DND-41 (cell line): ENCODE measurements around the gene CDC42SE2.
A peak's percentile ranks its signal among the peaks of the same experiment; 100 is the strongest.

Source experiments
- ATAC-seq: fragments of 200-7000 bp; cut with Tn5 transposase; 3 replicates; pipeline ENCODE4 v1.9.1; 2021; ENCODE audit warnings: low read depth; ENCODE audit not compliant: insufficient read depth
- DNase-seq: peaks from one replicate; pipeline ENCODE4 v3.0.0-alpha.2; 2020
- H2AFZ ChIP-seq: 2 replicates; pipeline ENCODE4 v1.6.0; 2012; ENCODE audit warnings: low read depth, low read length
- H3K27ac ChIP-seq: 2 replicates; pipeline ENCODE4 v1.5.1; 2012; ENCODE audit warnings: low read length, inconsistent platforms
- H3K27me3 ChIP-seq: fragments of 200-600 bp; sonication (generic); 2 replicates; pipeline ENCODE4 v1.6.0; 2012; ENCODE audit warnings: low read length, mild to moderate bottlenecking, inconsistent platforms; ENCODE audit not compliant: insufficient read depth, poor library complexity
- H3K36me3 ChIP-seq: 2 replicates; pipeline ENCODE4 v1.5.1; 2012; ENCODE audit warnings: low read length, inconsistent platforms; ENCODE audit not compliant: insufficient read depth
- H3K4me1 ChIP-seq: 2 replicates; pipeline ENCODE4 v1.5.1; 2012; ENCODE audit warnings: mild to moderate bottlenecking, low read length; ENCODE audit not compliant: insufficient read depth
- H3K4me2 ChIP-seq: 2 replicates; pipeline ENCODE4 v1.6.0; 2012; ENCODE audit warnings: mild to moderate bottlenecking, moderate library complexity, low read length, inconsistent platforms; ENCODE audit not compliant: insufficient read depth
- H3K4me3 ChIP-seq, 2 experiments: fragments of 200-600 bp in 1 of 2; shearing (Covaris generic) in 1 of 2; 2 replicates each; pipeline ENCODE4 v1.5.1; 2012 to 2016; ENCODE audit warnings: inconsistent platforms in 2 of 2, low read length in 2 of 2, mild to moderate bottlenecking in 2 of 2, low read depth in 1 of 2, moderate library complexity in 1 of 2
- H3K79me2 ChIP-seq: 2 replicates; pipeline ENCODE4 v1.6.0; 2012; ENCODE audit warnings: low read length, inconsistent platforms; ENCODE audit not compliant: insufficient read depth
- H3K9ac ChIP-seq: 2 replicates; pipeline ENCODE4 v1.6.0; 2012; ENCODE audit warnings: low read depth, mild to moderate bottlenecking, inconsistent platforms, low read length, moderate library complexity
- H3K9me3 ChIP-seq: 2 replicates; pipeline ENCODE4 v1.5.1; 2012; ENCODE audit warnings: low read length, moderate library complexity, mild to moderate bottlenecking, inconsistent platforms; ENCODE audit not compliant: insufficient read depth, severe bottlenecking
- H4K20me1 ChIP-seq: 2 replicates; pipeline ENCODE4 v1.6.0; 2012; ENCODE audit warnings: low read length; ENCODE audit not compliant: insufficient read depth
- EZH2 ChIP-seq: IDR thresholded peaks from 3 replicates; pipeline ENCODE4 v1.6.1; 2012; ENCODE audit warnings: borderline replicate concordance, low read depth, mild to moderate bottlenecking, moderate library complexity, low read length, inconsistent platforms; ENCODE audit not compliant: severe bottlenecking
- TF ChIP-seq, protein P1 (sequence below): IDR thresholded peaks from 2 replicates; pipeline ENCODE4 v1.5.1; 2012; ENCODE audit warnings: borderline replicate concordance, low read length, moderate library complexity, mild to moderate bottlenecking; ENCODE audit not compliant: poor library complexity, severe bottlenecking; ENCODE audit errors: extremely low read depth

Gene CDC42SE2

DNA sequence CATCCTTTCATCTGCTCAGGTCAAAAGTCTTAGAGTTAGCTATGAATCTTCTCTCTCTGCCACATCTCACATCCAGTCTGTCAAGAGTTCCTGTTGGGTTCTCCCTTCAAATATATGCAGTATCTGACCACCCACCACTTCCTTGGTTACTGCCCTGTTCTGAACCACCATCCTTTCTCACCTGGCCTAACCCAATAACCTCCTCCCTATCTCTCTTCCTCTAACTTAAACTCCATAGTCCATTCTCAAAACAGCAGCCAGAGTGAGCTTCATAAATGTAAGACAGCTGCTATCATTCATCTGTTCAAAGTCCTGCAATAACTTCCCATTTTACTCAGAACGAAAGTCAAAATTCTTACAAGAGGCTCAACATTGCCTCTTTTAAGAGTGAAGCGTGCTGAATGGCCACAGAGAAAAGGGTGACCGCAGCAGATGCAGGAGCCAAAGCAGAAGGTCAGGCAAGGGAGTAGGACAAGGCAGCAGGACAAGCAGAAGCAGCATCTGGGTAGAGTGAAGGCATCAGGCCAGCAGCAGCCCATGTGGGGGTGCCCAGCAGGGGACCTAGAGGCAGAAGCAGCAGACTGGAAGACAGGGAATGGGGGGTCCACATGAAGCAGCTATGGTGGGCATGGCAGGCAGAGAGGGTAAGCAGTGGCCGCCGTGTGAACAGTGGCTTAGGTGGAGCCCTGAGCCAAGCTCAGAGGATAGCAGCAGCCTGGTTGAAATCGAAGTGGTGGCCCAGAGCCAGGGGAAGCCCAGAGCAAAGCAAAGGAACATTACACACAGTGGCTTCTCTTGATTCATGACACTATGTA, 39.3 kb upstream of the CDC42SE2 start:
- H3K36me3 ChIP-seq = no peaks in the 10 kb centered on the region
- no peaks in the 10 kb centered on the region for H3K27me3 ChIP-seq
- no peak for DNase-seq
- H4K20me1 ChIP-seq = no peaks in the 10 kb centered on the region
- no peak overlapping the region for H3K4me2 ChIP-seq
- no peak overlapping the region for H3K4me3 ChIP-seq
- peaks cover 9% of the 10 kb centered on the region for H3K4me1 ChIP-seq
- ATAC-seq = peak; percentile 40; the same call in 1 of the 3 replicates
- TF ChIP-seq, protein P1, sequence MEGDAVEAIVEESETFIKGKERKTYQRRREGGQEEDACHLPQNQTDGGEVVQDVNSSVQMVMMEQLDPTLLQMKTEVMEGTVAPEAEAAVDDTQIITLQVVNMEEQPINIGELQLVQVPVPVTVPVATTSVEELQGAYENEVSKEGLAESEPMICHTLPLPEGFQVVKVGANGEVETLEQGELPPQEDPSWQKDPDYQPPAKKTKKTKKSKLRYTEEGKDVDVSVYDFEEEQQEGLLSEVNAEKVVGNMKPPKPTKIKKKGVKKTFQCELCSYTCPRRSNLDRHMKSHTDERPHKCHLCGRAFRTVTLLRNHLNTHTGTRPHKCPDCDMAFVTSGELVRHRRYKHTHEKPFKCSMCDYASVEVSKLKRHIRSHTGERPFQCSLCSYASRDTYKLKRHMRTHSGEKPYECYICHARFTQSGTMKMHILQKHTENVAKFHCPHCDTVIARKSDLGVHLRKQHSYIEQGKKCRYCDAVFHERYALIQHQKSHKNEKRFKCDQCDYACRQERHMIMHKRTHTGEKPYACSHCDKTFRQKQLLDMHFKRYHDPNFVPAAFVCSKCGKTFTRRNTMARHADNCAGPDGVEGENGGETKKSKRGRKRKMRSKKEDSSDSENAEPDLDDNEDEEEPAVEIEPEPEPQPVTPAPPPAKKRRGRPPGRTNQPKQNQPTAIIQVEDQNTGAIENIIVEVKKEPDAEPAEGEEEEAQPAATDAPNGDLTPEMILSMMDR = no peak
- no peak for TF ChIP-seq EZH2
- H3K9me3 ChIP-seq = no peaks in the 10 kb centered on the region
- no peak overlapping the region for H3K9ac ChIP-seq
- no peak overlapping the region for H3K27ac ChIP-seq
- no peak overlapping the region for H2AFZ ChIP-seq
- H3K79me2 ChIP-seq = no peaks in the 10 kb centered on the region

DNA sequence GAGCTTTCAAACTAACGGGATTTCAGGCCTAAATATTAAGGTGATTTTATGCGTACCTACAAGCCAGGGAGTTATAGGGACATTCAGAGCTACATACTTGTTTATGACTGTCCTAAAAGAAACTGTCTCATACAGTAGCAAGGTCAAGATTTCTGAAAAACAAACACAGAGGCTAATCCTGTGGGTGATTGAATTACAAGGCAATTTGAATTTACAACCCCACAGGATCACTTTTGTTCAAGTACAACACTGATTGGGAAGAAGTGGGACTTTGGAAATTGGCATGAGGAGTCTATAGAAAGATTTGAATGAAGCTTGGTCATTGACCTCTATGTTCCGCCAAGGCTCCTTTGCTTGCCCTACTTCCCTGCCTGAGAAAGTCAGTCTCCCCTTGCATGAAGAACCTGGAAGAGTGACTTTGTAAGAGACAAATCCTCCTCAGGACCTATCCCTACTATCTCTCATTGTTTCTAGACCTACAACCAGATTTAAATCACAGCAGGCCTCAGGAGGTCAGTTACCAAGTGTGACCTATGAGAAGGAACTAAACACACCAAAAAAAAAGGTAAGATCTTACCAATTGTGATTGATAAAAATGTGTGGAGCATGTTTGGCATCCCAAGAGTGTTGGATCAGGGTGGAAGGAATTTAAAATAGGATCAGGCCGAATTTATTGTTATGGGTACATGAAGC, 38.4 kb upstream of the CDC42SE2 start:
- ATAC-seq (no peak), DNase-seq (no peak)
- TF ChIP-seq, protein P1 = no peak
- TF ChIP-seq EZH2 = no peak
- H3K4me1 ChIP-seq = peaks cover 11% of the 10 kb centered on the region
- no peak overlapping the region for H3K27ac ChIP-seq
- no peak overlapping the region for H3K9ac ChIP-seq
- no peaks in the 10 kb centered on the region for H3K9me3 ChIP-seq
- H3K79me2 ChIP-seq = no peaks in the 10 kb centered on the region
- H3K27me3 ChIP-seq = no peaks in the 10 kb centered on the region
- H3K36me3 ChIP-seq = no peaks in the 10 kb centered on the region
- no peak overlapping the region for H3K4me3 ChIP-seq
- no peak overlapping the region for H3K4me2 ChIP-seq
- H2AFZ ChIP-seq = no peak overlapping the region
- H4K20me1 ChIP-seq = no peaks in the 10 kb centered on the region

DNA sequence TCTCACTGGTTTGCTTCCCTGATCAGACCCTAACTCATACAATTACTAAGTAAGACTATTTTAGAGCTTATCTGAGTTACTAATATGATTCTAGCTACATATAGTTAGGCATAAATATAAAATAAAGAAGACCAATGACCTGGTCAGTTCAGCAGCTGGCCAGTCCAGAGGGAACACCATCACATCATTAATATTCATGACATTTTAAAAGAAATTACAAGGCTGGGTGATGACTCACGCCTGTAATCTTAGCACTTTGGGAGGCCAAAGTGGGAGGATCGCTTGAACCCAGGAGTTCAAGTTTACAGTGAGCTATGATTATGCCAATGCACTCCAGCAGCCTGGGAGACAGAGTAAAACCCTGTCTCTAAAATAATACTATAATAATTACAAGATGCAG, 37.0 kb upstream of the CDC42SE2 start:
- no peak for ATAC-seq
- Histone ChIP-seq H4K20me1 (no peaks in the 10 kb centered on the region), H3K27ac (no peak overlapping the region), H3K4me3 (no peak overlapping the region), H2AFZ (no peak overlapping the region), H3K9ac (no peak overlapping the region), H3K4me2 (no peak overlapping the region), H3K79me2 (no peaks in the 10 kb centered on the region), H3K27me3 (no peaks in the 10 kb centered on the region), H3K9me3 (no peaks in the 10 kb centered on the region), H3K4me1 (peaks cover 12% of the 10 kb centered on the region), H3K36me3 (no peaks in the 10 kb centered on the region)
- DNase-seq = no peak
- TF ChIP-seq EZH2 = no peak
- TF ChIP-seq, protein P1 = no peak
